Cardiac fibroblast (primary cell): ENCODE measurements around the gene WDR53.

Source experiments
- DNase-seq, 2 donors: peaks; one replicate each; pipeline versions ENCODE4 v3.0.0 to v3.0.0-alpha.2; 2010; ENCODE audit warnings: low read depth in 2 of 2
- H3K4me3 ChIP-seq, 2 donors: replicated peaks in 1 of 2; 1 replicate in 1 of 2; 2 replicates in 1 of 2; pipeline ENCODE4 v1.5.1; 2011; ENCODE audit warnings: low read depth in 2 of 2, low read length in 2 of 2, mild to moderate bottlenecking in 2 of 2, moderate library complexity in 1 of 2
- TF ChIP-seq, protein P1 (sequence below): IDR thresholded peaks from one replicate; pipeline ENCODE4 v1.5.1; 2011; ENCODE audit warnings: low read depth, mild to moderate bottlenecking, low read length, inconsistent platforms

Gene WDR53

DNA sequence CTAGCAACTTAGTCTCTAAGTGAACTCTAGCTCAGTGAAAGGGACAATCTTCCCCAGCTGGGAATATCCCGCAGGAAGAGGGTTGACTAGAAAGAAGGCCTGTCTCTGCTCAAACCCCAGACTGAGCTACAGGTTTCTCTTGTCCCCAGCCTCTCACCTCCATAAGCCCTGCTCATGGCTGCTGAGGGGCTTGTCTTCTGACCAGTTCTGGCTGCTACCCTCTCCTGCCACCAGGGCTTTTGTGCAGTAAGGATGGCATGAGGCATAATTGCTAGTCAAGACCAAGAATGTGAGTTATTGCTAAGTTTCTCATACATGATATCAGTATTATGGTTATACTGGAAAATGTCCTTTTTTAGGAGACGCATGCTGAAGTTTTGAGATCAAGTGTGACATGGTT lies 21.3 kb downstream of the WDR53 start:
- DNase-seq, result no peak
- TF ChIP-seq, protein P1, sequence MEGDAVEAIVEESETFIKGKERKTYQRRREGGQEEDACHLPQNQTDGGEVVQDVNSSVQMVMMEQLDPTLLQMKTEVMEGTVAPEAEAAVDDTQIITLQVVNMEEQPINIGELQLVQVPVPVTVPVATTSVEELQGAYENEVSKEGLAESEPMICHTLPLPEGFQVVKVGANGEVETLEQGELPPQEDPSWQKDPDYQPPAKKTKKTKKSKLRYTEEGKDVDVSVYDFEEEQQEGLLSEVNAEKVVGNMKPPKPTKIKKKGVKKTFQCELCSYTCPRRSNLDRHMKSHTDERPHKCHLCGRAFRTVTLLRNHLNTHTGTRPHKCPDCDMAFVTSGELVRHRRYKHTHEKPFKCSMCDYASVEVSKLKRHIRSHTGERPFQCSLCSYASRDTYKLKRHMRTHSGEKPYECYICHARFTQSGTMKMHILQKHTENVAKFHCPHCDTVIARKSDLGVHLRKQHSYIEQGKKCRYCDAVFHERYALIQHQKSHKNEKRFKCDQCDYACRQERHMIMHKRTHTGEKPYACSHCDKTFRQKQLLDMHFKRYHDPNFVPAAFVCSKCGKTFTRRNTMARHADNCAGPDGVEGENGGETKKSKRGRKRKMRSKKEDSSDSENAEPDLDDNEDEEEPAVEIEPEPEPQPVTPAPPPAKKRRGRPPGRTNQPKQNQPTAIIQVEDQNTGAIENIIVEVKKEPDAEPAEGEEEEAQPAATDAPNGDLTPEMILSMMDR, result no peak
- no peak overlapping the region for H3K4me3 ChIP-seq

DNA sequence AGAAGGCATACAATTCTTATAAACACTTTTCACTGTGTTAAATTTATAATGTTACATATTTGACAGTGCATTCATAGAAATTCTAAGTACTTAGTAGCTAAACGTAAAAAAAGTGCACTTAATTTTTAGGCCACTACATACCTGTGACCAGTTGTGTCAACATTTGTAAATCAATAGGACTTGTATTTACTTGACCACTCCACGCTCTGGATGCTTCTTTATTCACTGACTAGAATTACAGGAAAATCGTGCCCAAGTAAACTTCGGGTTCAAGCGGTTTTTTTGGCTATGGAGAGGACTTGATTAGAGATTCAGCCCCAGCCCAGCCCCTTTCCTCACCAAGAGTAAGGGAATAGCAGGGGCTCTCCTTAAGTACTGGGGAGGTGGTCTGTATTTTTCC lies 21.8 kb downstream of the WDR53 start:
- TF ChIP-seq, protein P1, result no peak
- no peak for DNase-seq
- no peak overlapping the region for H3K4me3 ChIP-seq

DNA sequence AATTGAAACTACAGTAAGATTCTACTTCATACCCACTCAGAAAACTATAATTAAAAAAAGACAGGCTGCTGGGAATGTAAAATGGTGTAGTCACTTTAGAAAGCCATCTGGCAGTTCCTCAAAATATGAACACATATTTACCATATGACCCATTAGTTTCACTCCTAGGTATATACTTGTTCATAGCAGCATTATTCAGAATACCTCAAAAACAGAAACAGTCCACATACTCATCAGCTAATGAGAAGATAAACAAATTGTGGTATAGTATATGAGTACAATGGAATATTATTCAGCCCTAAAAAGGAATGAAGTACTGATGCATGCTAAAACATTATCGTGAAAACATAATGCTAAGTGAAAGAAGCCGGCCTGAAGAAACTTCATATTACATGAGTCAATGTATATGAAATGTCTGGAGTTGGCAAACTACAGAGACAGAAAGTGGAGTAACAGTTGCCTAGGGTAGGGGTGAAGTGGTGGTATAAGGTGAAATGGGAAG lies 23.8 kb downstream of the WDR53 start:
- TF ChIP-seq, protein P1, result no peak
- DNase-seq, result no peak
- H3K4me3 ChIP-seq, result no peak overlapping the region

DNA sequence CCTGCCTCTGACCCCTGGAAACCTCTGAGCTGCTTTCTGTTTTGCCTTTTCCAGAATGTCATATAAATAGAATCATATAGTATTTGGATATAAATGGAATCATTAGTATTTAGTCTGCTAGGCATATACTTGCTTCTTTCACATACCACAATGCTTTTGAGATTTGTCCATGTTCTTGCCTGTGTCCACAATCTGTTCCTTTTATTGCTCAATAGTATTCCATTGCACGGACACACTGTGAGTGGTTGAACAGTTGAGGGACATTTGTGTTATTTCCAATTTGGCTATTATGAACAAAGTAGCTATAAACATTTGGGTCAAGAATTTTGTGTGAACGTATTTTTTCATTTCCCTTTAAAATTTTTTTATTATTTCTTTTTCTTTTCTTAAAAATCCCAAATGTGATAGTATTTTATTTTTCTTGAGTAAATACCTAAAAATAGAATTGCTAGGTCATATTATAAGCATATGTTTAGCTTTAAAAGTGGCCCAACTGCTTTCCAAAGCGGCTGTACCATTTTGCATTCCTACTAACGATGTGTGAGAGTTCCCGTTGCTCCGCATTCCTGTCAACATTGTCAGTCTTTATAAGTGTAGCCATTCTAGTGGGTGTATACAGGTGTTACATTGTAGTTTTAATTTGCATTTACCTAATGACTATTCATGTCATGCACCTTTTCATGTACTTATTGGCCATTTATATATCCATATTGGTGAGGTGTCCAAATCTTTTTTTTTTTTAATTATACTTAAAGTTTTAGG lies 26.5 kb downstream of the WDR53 start:
- TF ChIP-seq, protein P1, result no peak
- DNase-seq, result no peak
- no peak overlapping the region for H3K4me3 ChIP-seq

DNA sequence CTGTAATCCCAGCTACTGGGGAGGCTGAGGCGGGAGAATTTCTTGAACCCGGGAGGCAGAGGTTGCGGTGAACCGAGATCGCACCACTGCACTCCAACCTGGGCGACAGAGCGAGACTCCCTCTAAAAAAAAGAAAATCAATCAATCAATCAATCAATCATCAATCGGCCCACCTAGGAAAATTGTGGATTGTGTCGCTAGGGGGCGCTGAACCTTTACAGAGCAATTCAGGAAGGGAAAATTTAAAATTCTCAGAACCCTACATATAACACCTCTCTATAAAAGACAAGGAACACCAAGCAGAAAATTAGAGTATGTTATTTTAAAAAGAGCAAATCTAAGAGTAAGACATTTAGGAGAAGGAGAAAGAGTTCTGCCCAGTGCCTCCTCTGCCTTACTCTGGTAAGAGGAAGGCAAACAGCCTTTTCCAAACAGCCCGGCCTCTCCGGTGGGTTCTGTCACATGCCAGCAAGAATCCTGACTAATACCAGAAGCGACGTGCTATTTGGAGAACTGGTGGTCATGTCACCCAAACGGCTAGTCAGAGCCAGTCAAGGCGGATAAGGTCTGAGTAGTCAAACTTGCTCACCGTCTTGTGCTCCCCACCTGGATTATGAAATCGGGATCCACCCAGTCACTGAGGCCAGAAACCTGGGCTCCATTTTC lies 30.9 kb downstream of the WDR53 start:
- TF ChIP-seq, protein P1, result peak; percentile 58
- DNase-seq, result peak; percentile 21 to 68
- H3K4me3 ChIP-seq, result no peak overlapping the region

DNA sequence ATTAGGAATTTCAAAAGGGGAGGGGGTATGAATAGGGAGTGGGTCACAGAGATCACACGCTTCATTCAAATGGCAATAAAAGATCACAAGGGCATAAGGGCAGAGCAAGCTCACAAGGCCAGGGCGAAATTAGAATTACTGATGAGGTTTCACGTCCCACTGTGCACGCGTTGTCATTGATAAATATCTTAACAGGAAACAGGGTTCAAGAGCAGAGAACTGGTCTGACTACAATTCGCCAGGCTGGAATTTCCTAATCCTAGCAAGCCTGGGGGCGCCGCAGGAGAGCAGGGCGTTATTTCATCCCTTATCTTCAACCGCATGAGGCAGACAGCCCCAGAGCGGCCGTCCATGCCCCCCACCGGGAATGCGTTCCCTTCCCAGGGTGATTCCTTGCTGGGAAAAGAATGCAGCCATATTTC lies 35.1 kb downstream of the WDR53 start:
- no peak overlapping the region for H3K4me3 ChIP-seq
- TF ChIP-seq, protein P1, result no peak
- DNase-seq, result peak in 1 of 2 donors; percentile 39
